HepG2 (cell line): ENCODE results near the gene APLP1. TPM values are rescaled to one million over a fixed set of nuclear protein-coding genes. Genes with fewer than 3 reads are reported as not detected.

ENCODE experiments used
- ASH2L ChIP-seq: fragments of 300-600, 200-600 bp; sonication (generic); IDR thresholded peaks from 2 replicates; pipeline ENCODE4 v1.7.0; 2017; ENCODE audit warnings: low read depth, mild to moderate bottlenecking, moderate library complexity, mixed read lengths, low read length; ENCODE audit not compliant: insufficient read length
- CEBPG ChIP-seq: IDR thresholded peaks from 2 replicates; pipeline ENCODE4 v1.6.1; 2016
- DNMT1 ChIP-seq: sonication (generic); formaldehyde crosslinking; IDR thresholded peaks from 2 replicates; pipeline ENCODE4 v1.5.1; 2020; ENCODE audit warnings: mild to moderate bottlenecking, missing genetic modification reagents
- GLI4 ChIP-seq: sonication (generic); formaldehyde crosslinking; IDR thresholded peaks from 2 replicates; pipeline ENCODE4 v1.5.1; 2020; ENCODE audit warnings: missing genetic modification reagents, mild to moderate bottlenecking, moderate library complexity, borderline replicate concordance
- GRHL1 ChIP-seq: sonication (generic); formaldehyde crosslinking; conservative IDR thresholded peaks from 2 replicates; pipeline ENCODE4 v1.8.0; 2022; ENCODE audit warnings: missing genetic modification reagents
- IRF2 ChIP-seq: IDR thresholded peaks from 2 replicates; pipeline ENCODE4 v1.6.1; 2018; ENCODE audit warnings: missing genetic modification reagents, missing compliant biosample characterization
- MAX ChIP-seq: IDR thresholded peaks from 2 replicates; pipeline ENCODE4 v1.6.1; 2012; ENCODE audit warnings: inconsistent platforms
- MXD4 ChIP-seq: IDR thresholded peaks from 2 replicates; pipeline ENCODE4 v1.6.1; 2016; ENCODE audit warnings: mild to moderate bottlenecking, missing biosample characterization, missing genetic modification reagents
- SIN3B ChIP-seq: fragments of 150-350 bp; IDR thresholded peaks from 2 replicates; pipeline ENCODE4 v1.6.1; 2014; ENCODE audit warnings: low read length
- SNAI1 ChIP-seq: sonication (generic); formaldehyde crosslinking; IDR thresholded peaks from 2 replicates; pipeline ENCODE4 v1.5.0; 2020; ENCODE audit warnings: mild to moderate bottlenecking, missing genetic modification reagents, borderline replicate concordance
- SOX13 ChIP-seq, 3 experiments: fragments of 450-650 bp in 1 of 3; sonication (generic) in 1 of 3; formaldehyde crosslinking in 1 of 3; IDR thresholded peaks in 2 of 3; conservative IDR thresholded peaks in 1 of 3; 2 replicates each; pipeline versions ENCODE4 v1.5.0 to v1.6.1; 2016 to 2020; ENCODE audit warnings: antibody characterized with exemption in 1 of 3, mild to moderate bottlenecking in 1 of 3, missing compliant biosample characterization in 1 of 3, missing genetic modification reagents in 1 of 3, moderate library complexity in 1 of 3
- SPEN ChIP-seq: sonication (generic); formaldehyde crosslinking; IDR thresholded peaks from 2 replicates; pipeline ENCODE4 v1.5.1; 2020; ENCODE audit warnings: low read depth, mild to moderate bottlenecking, missing genetic modification reagents
- ZNF34 ChIP-seq: sonication (generic); formaldehyde crosslinking; IDR thresholded peaks from 2 replicates; pipeline ENCODE4 v1.4.0; 2020; ENCODE audit warnings: mild to moderate bottlenecking, missing genetic modification reagents, borderline replicate concordance
- ZNF451 ChIP-seq: sonication (generic); formaldehyde crosslinking; IDR thresholded peaks from 2 replicates; pipeline ENCODE4 v1.5.0; 2020; ENCODE audit warnings: mild to moderate bottlenecking, missing genetic modification reagents
- ZNF567 ChIP-seq: sonication (generic); formaldehyde crosslinking; IDR thresholded peaks from 2 replicates; pipeline ENCODE4 v1.8.1; 2023; ENCODE audit warnings: mild to moderate bottlenecking, missing genetic modification reagents, borderline replicate concordance
- ZNF609 ChIP-seq: sonication (generic); formaldehyde crosslinking; IDR thresholded peaks from 2 replicates; pipeline ENCODE4 v1.4.0; 2020; ENCODE audit warnings: mild to moderate bottlenecking, missing genetic modification reagents, borderline replicate concordance
- polyA plus RNA-seq, 8 experiments: library from polyadenylated mRNA; depleted of rRNA in 3 of 8; stranded (reverse) in 7 of 8; unstranded in 1 of 8; fragments of >200 nt; fragmentation: Illumina TruSeq in 4 of 8; extraction: Trizol in 4 of 8; gene quantifications; 2 replicates each; pipeline versions ENCODE4 v1.2.1 to v1.2.3, GENCODE V29; 2011 to 2016; ENCODE audit warnings: low read depth in 4 of 8, missing spikeins in 1 of 8, mixed read lengths in 1 of 8; ENCODE audit not compliant: insufficient read depth in 1 of 8
- total RNA-seq, 5 experiments: library from RNA; depleted of rRNA; stranded (reverse); fragments of >200 nt; fragmentation: Illumina TruSeq; extraction: Trizol; gene quantifications; 2 replicates each; pipeline ENCODE4 v1.2.3, GENCODE V29; 2016; ENCODE audit warnings: low read depth in 1 of 5
- TF ChIP-seq, protein P1 (sequence below), 2 experiments: sonication (generic) in 1 of 2; formaldehyde crosslinking in 1 of 2; IDR thresholded peaks; 2 replicates each; pipeline versions ENCODE4 v1.4.0 to v1.6.1; 2018 to 2020; ENCODE audit warnings: missing genetic modification reagents in 2 of 2, borderline replicate concordance in 1 of 2, low read depth in 1 of 2, mild to moderate bottlenecking in 1 of 2, missing biosample characterization in 1 of 2

Gene APLP1
- total and polyA plus RNA-seq, 2 of the 13 experiments (the other 11 are each of a cell fraction or from before 2014, with no cell fraction given) = 2.0 to 2.9 TPM

DNA sequence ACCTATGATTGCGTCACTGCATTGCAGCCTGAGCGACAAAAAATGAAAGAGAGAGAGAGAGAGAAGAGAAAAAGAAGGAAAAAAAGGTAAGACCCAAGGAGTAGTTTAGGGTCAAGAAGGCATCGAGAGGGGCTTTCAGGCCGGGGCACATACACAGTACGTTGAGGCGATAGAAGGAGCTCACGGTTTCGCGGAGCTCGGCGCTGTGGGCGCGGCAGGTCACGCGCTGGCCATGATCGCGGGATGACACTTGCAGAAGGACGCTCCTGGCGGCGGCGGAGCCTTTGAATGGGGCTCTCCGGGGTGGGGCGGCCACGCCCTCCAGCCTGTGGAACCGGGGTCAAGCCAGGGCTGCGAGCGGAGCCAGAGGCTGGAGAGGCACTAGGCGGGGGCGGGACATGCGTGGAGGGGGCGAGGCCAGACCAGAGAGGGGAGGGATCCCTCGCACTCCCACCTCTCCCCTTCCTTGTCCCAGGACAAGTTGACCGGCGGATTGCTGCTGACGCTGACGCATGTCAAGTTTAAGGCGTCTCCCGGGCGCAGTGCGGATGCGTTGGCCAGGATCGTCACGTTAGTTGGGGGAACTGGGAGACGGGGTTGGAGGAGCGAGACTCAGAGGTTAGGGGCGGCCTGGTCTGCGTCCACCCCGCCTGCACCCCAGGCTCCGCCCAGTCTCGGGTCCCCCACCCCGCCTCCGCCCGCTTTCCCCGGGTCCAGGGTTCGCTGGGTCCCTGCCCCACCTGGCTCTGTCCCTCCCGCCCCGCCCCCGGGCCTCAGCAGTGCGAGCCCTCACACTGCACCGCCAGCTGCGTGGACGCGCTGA, 22.9 kb upstream of the APLP1 start (continued):
- TF ChIP-seq GRHL1 (CRISPR knock-in tag) = no peak
- TF ChIP-seq GLI4 (CRISPR knock-in tag) = no peak
- TF ChIP-seq MAX = no peak
- TF ChIP-seq CEBPG (CRISPR knock-in tag) = 0 out of 2 replicates have a peak, but pooled peaks have one; percentile 34
- 0 out of 2 replicates have a peak, but pooled peaks have one; percentile 27 for TF ChIP-seq DNMT1 (CRISPR knock-in tag)
- TF ChIP-seq SPEN = no peak
- TF ChIP-seq MXD4 (CRISPR knock-in tag) = 0 out of 2 replicates have a peak, but pooled peaks have one; percentile 62
- no peak for TF ChIP-seq IRF2 (CRISPR knock-in tag)
- no peak for TF ChIP-seq ZNF34
- no peak for TF ChIP-seq ZNF567
- TF ChIP-seq ASH2L = no peak
- TF ChIP-seq SOX13 (IDR thresholded peaks at IDR 0.05) = no peak
- 0 out of 4 replicates have a peak, but pooled peaks of 1 of the 2 experiments have one; percentile 26 for TF ChIP-seq SOX13 (CRISPR knock-in tag; conservative IDR thresholded peaks at IDR 0.05 in 1 of 2, IDR thresholded peaks at IDR 0.05 in 1 of 2)
- TF ChIP-seq ZNF609 (CRISPR knock-in tag) = peak; percentile 42; the same call in 1 of the 2 replicates
- no peak for TF ChIP-seq ZNF451 (CRISPR knock-in tag)
- TF ChIP-seq, protein P1, sequence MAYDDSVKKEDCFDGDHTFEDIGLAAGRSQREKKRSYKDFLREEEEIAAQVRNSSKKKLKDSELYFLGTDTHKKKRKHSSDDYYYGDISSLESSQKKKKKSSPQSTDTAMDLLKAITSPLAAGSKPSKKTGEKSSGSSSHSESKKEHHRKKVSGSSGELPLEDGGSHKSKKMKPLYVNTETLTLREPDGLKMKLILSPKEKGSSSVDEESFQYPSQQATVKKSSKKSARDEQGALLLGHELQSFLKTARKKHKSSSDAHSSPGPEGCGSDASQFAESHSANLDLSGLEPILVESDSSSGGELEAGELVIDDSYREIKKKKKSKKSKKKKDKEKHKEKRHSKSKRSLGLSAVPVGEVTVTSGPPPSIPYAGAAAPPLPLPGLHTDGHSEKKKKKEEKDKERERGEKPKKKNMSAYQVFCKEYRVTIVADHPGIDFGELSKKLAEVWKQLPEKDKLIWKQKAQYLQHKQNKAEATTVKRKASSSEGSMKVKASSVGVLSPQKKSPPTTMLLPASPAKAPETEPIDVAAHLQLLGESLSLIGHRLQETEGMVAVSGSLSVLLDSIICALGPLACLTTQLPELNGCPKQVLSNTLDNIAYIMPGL (CRISPR knock-in tag; IDR thresholded peaks at IDR 0.05; ENCODE audit: borderline replicate concordance in 1 of 2, low read depth in 1 of 2) = no peak
- TF ChIP-seq SIN3B = no peak
- TF ChIP-seq SNAI1 (CRISPR knock-in tag) = no peak
